ENCODE measurements around the gene LRRC71. TPM values are rescaled to one million over a fixed set of nuclear protein-coding genes. Genes with fewer than 3 reads are reported as not detected.
A peak's percentile ranks its signal among the peaks of the same experiment; 100 is the strongest.

Gene LRRC71
- total RNA-seq, 1 donor from 2014 or later: not detected

GRCh38 chr1:156914440-156914856 lies 6.0 kb upstream of the LRRC71 start:
- no peak overlapping the region for H2AFZ ChIP-seq (replicated peaks)

GRCh38 chr1:156921053-156921529 lies 659 bp downstream of the LRRC71 start:
- H3K79me2 ChIP-seq (ENCODE audit: low read depth): no peaks in the 10 kb centered on the region
- H3K27me3 ChIP-seq: peaks cover 97% of the 10 kb centered on the region
- peaks cover 16% of the 10 kb centered on the region for H3K9me3 Mint-ChIP-seq
- peaks cover 72% of the 10 kb centered on the region for H3K27me3 Mint-ChIP-seq (ENCODE audit: insufficient read depth, low read depth)
- H3K27ac ChIP-seq: no peak overlapping the region
- H3K27ac Mint-ChIP-seq: no peak overlapping the region
- no peaks in the 10 kb centered on the region for H3K36me3 ChIP-seq
- no peaks in the 10 kb centered on the region for H3K36me3 Mint-ChIP-seq
- no peak for DNase-seq (ENCODE audit: low spot score)
- H3K4me3 Mint-ChIP-seq: peak overlapping the region; percentile 37
- H3K4me3 ChIP-seq: peak overlapping the region; percentile 38
- H3K9me3 ChIP-seq (ENCODE audit: low read depth): no peaks in the 10 kb centered on the region
- H3K4me1 Mint-ChIP-seq: peaks cover 10% of the 10 kb centered on the region
- H3F3A ChIP-seq (ENCODE audit: low read depth): no peaks in the 10 kb centered on the region
- no peak overlapping the region for H3K9ac ChIP-seq
- peaks cover 21% of the 10 kb centered on the region for H4K20me1 ChIP-seq (ENCODE audit: low read depth)
- peak overlapping the region; percentile 76 for H3K4me2 ChIP-seq
- no peak overlapping the region for H2AFZ ChIP-seq (replicated peaks)
- H3K4me1 ChIP-seq: peaks cover 13% of the 10 kb centered on the region
- TF ChIP-seq EZH2 (IDR thresholded peaks at IDR 0.05) (peak; percentile 79), CTCF (IDR thresholded peaks at IDR 0.05) (no peak), EZH2phosphoT487 (IDR thresholded peaks at IDR 0.05) (no peak)

More at GRCh38 chr1:156914440-156914856, 6.0 kb upstream of the LRRC71 start:
- Histone ChIP-seq H3F3A (ENCODE audit: low read depth) (no peaks in the 10 kb centered on the region), H3K4me2 (no peak overlapping the region), H3K9ac (no peak overlapping the region), H4K20me1 (ENCODE audit: low read depth) (no peaks in the 10 kb centered on the region), H3K27ac (no peak overlapping the region), H3K4me1 (peaks cover 6% of the 10 kb centered on the region), H3K9me3 (ENCODE audit: low read depth) (no peaks in the 10 kb centered on the region), H3K36me3 (no peaks in the 10 kb centered on the region), H3K27me3 (peaks cover 67% of the 10 kb centered on the region), H3K4me3 (no peak overlapping the region), H3K79me2 (ENCODE audit: low read depth) (no peaks in the 10 kb centered on the region)
- H3K4me1 Mint-ChIP-seq: peaks cover 9% of the 10 kb centered on the region
- no peak overlapping the region for H3K4me3 Mint-ChIP-seq
- no peak for DNase-seq (ENCODE audit: low spot score)
- H3K36me3 Mint-ChIP-seq: no peaks in the 10 kb centered on the region
- H3K27ac Mint-ChIP-seq: peak overlapping the region; percentile 29
- peaks cover 7% of the 10 kb centered on the region for H3K9me3 Mint-ChIP-seq
- peaks cover 17% of the 10 kb centered on the region for H3K27me3 Mint-ChIP-seq (ENCODE audit: insufficient read depth, low read depth)
- TF ChIP-seq EZH2phosphoT487 (IDR thresholded peaks at IDR 0.05): no peak
- TF ChIP-seq CTCF (IDR thresholded peaks at IDR 0.05): no peak
- TF ChIP-seq EZH2 (IDR thresholded peaks at IDR 0.05): no peak

- H3K4me2 ChIP-seq: peak overlapping the region; percentile 63
- no peak overlapping the region for H3K9ac ChIP-seq
- H3K27me3 Mint-ChIP-seq (ENCODE audit: insufficient read depth, low read depth): peaks cover 87% of the 10 kb centered on the region
- peaks cover 17% of the 10 kb centered on the region for H3K4me1 Mint-ChIP-seq
- peaks cover 28% of the 10 kb centered on the region for H4K20me1 ChIP-seq (ENCODE audit: low read depth)
- no peak for DNase-seq (ENCODE audit: low spot score)
- H3K27ac ChIP-seq: no peak overlapping the region
- no peaks in the 10 kb centered on the region for H3F3A ChIP-seq (ENCODE audit: low read depth)
- TF ChIP-seq EZH2 (IDR thresholded peaks at IDR 0.05) (no peak), CTCF (IDR thresholded peaks at IDR 0.05) (no peak), EZH2phosphoT487 (IDR thresholded peaks at IDR 0.05) (no peak)
- no peaks in the 10 kb centered on the region for H3K9me3 ChIP-seq (ENCODE audit: low read depth)
- peaks cover 14% of the 10 kb centered on the region for H3K9me3 Mint-ChIP-seq
- no peak overlapping the region for H2AFZ ChIP-seq (replicated peaks)
- H3K27me3 ChIP-seq: peaks cover 100% of the 10 kb centered on the region
- peak overlapping the region; percentile 35 for H3K4me3 ChIP-seq
- H3K4me1 ChIP-seq: peaks cover 17% of the 10 kb centered on the region
- no peak overlapping the region for H3K27ac Mint-ChIP-seq
- peak overlapping the region; percentile 68 for H3K4me3 Mint-ChIP-seq
- H3K36me3 Mint-ChIP-seq: no peaks in the 10 kb centered on the region
- no peaks in the 10 kb centered on the region for H3K36me3 ChIP-seq
- H3K79me2 ChIP-seq (ENCODE audit: low read depth): no peaks in the 10 kb centered on the region
Measured at GRCh38 chr1:156922986-156923669, 2.7 kb downstream of the LRRC71 start.
